ENCODE results near the gene EDEM1.
A peak's percentile ranks its signal among the peaks of the same experiment; 100 is the strongest.
"Not testable (repeated sequence)": the region's sequence is repeated elsewhere in the genome, so short reads cannot be mapped to it uniquely, and the experiment has no call there.

Gene EDEM1

DNA sequence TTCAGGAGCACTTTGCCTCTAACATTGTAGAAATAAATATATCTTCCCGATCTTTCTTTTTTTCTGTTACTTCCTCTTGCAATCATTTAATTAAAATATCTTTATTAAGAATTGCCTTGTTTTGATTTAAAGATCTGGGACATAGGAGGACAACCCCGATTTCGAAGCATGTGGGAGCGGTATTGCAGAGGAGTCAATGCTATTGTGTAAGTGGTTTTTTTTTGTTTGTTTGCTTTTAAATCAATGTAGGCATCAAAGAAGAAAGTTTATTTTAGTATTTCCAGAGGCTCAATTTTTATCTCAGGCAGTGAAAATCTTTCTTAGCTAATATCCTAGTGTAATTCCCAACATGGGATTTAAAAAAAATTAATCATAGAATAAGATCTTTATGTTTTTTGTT lies 15.5 kb upstream of the EDEM1 start:
- no peak for DNase-seq (ENCODE audit: low read depth in 3 of 3)

DNA sequence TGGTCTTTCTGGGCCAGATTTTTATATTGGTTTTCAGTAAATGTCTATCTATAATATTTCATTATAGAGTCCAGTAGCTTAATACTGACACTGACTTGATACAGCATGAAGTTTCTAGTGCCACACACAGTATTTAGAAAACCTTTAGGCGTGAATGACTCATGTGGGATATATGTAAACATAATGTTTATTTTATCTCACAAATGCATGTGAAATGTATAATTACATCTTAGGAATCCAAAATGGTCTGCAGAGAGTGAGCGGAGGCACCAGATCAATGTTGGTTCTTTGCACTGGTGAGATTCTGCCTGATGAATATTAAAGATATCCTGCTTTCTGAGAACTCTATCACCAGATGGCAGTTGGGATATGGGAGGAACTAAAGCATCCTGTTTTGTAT lies 8.5 kb upstream of the EDEM1 start:
- not testable (repeated sequence) for DNase-seq (ENCODE audit: low read depth in 3 of 3)

DNA sequence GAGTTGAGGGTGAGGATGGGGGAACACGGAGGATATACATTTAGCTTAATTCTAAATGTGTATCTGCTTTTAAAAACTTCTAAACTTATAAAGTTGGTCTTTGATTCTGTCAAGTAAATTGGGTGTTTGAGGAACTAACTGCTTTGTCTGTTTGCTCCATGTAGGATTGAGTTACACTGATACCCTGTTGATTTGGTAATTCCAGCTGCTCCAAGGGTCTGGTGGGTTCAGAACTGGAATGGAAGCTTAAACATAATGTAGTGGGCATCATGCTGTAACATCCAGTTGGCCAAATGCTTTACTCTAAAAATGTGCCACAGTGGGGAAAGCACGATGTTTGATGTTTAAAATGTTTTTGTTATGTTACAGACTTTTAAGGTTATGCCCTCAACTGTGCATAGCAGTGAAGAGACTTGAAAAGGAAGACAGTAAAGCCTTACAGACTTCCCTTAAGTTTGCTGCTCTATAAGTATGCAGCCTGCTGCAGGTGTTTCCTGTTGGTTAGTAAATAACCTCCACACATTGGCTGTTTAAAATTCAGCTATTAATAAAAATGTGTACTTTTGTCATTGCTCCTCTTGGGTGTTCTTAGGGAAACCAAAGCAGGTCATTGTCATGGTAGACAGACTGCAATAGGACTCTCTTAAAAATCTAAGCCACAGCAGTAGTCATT lies 5.9 kb upstream of the EDEM1 start:
- DNase-seq (ENCODE audit: low read depth in 3 of 3), result no peak

DNA sequence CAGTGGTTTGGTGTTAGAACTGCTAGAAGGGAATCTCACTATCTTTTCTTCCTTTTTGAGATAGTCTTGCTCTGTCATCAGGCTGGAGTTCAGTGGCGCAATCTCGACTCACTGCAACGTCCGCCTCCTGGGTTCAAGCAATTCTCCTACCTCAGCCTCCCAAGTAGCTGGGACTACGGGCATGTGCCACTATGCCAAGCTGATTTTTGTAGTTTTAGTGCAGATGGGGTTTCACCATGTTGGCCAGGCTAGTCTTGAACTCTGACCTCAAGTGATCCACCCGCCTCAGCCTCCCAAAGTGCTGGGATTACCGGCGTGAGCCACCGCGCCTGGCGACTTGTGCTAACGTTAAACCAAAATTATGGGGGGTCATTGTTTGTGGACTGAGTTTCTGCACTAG lies 3.8 kb upstream of the EDEM1 start:
- not testable (repeated sequence) for DNase-seq (ENCODE audit: low read depth in 3 of 3)

DNA sequence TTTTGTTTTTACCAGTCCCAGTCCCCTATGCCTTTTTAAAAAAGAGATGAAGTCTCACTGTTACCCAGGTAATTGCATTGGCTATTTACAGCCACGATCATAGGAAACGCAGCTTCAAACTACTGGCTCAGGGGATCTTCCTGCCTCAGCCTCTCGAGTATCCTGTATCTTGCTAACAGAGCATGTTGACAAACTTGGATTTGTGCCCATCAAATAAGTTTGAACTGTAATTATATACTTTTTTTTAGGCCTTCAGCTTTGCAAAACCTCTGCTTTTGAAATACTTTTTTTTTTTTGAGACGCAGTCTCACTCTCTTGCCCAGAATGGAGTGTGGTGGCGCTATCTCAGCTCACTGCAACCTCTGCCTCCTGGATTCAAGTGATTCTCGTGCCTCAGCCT lies 3.0 kb upstream of the EDEM1 start:
- no peak for DNase-seq (ENCODE audit: low read depth in 3 of 3)

DNA sequence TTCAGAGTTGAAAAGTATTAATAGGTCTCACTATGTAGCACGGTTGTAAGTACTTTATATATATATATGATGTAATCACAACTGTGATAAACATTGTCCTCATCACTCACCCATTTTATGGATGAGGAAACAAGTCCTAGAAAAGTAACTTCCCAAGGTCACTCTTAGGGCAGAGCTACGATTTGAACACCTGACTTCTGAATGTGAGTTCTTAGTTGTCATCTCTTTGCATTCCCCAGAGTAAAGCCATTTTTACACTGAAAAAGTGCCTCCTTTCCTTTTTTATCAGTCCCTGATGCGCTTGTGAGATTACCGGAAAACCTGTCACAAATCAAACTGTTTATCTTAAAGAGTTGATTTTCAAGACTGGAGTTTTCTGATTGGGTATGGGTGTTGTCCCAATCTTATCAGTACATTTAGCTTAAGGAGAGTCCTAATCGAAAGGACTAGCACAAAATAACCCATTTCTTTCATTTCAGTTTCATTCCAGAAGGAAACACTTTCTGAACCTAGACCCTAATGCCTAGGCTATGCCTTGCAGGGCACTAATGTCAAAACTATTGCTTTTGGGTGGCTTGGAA lies 2.3 kb upstream of the EDEM1 start:
- DNase-seq (ENCODE audit: low read depth in 3 of 3), result no peak

DNA sequence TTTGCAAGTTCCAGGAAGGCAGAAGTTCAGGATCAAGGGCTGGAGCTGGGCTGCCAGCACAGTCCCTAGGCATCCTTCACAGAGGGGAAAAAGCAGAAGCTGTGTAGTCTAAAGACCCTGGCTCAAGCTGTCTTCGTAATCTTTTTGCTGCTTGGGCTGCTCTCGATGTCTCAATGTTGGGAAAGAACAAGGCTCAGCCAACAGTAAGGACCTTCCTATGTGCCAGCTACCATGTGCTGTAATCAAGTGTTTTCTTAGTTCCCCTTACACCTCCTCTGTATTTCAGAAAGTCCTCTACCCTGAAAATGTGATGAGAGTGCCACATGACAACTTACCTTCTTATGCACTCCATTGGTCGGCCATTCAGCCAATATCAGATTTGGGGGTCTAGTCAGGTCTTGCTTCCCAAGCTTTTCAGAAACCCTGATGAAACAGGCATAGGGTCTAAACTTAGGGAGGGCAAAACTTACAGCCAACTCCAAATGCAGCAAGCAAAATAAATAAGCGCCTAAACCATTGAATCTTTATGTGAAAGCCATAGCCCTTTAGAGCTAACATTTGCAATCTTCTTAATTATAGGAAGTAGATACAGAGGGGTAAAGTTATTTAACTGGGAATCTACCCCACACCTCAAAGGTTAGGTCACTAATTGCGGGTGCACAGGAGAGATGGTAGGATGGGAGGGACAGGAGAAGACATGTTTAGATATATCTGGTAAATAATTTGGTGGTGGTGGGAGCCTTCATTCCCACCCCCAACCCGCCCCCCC lies 1.2 kb upstream of the EDEM1 start:
- no peak for DNase-seq (ENCODE audit: low read depth in 3 of 3)

DNA sequence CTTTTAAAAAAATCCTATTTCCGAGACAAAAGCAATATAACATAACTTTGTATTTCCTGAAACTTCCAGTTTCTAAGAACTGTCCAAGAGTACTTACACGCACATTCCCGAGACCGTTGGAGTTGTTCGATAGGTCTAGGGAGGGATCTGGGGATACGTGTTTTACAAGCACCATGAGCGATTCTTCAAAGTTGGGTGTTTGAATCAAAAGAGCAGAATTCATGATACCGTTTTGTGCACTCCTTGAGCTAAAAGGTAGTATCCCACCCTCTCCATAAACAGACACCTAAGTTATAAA lies 700 bp upstream of the EDEM1 start:
- no peak for DNase-seq (ENCODE audit: low read depth in 3 of 3)

DNA sequence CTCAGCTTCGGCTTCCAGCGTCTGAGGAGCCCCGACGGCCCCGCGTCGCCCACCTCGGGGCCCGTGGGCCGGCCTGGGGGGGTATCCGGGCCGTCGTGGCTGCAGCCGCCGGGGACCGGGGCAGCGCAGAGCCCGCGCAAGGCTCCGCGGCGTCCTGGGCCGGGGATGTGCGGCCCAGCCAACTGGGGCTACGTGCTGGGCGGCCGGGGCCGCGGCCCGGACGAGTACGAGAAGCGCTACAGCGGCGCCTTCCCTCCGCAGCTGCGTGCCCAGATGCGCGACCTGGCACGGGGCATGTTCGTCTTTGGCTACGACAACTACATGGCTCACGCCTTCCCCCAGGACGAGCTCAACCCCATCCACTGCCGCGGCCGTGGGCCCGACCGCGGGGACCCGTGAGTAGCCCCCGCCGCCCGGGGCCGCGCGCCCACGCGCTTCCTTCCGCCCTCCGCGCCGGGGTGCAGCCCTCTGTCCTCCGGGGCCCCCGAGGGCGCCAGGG lies 462 bp downstream of the EDEM1 start:
- DNase-seq (ENCODE audit: low read depth in 3 of 3), result peak in 1 of 3 experiments; percentile 37

DNA sequence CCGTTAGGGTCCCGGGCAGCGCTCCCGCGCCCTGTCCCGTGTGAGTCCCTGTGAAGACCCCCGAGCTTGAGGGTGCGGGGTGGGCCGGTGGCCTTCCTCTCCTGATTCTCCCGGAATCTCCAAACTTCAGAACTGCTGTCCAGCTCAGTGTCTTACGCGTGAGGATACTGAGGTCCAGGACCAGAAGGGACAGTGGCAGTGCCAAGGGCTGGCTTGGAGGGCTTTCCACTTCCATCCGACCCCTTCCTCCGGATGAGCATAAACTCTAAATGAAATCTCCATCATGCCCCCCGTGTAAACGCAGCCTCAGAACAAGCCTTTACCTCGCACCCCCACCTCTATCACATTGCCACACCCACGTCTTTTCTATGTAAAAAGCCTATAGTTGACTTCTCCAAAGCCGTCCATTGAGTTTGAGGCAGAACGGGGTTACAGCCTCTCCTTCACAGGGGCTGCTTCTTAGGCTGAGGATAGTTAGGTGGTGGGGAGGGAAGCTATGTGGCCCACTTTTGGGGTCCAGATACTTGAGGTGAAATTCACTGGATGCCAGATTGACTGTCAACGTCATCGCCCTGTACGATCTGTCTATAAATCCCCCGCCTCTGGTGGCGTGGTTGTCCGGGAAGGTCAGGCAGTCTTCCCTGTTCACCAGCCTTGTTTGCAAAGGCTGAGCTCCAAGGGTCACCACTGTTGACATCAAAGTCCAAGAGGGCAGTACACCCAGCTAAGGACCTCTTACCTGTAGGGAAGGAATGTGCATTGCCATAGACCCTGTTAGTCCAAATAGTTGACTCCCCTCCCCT lies 1.1 kb downstream of the EDEM1 start:
- DNase-seq (ENCODE audit: low read depth in 3 of 3), result peak in 2 of 3 experiments; percentile 34 to 43

DNA sequence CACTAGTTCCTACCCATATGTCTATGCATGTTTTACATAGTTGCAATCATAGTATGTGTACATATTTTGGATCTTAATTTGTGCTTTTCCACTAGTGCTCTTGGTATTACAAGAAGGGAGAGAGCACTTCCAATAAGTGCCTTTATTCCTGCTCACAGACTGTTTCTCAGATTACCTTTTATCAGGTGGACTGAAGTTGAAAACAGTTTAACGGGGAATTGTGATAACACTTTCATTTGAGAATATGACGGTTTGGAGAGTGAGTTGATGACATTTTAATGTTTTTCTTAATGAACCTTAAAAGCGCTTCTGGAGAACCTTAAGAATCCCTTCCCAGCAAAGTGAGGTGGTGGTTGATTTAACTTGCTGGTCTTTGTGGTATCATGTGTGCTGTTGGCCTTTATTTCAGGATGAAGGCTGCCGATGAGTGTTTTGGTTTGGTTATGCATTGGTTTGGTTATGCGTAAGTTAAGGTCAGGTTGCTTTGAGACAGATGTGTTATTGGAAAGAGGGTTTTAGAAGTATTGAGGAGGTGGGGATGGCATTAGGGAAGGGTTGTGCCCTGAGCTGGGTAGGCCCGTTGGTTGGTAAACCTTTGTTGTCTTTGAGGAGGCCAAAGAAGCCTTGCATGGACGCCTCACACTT lies 2.8 kb downstream of the EDEM1 start:
- no peak for DNase-seq (ENCODE audit: low read depth in 3 of 3)

DNA sequence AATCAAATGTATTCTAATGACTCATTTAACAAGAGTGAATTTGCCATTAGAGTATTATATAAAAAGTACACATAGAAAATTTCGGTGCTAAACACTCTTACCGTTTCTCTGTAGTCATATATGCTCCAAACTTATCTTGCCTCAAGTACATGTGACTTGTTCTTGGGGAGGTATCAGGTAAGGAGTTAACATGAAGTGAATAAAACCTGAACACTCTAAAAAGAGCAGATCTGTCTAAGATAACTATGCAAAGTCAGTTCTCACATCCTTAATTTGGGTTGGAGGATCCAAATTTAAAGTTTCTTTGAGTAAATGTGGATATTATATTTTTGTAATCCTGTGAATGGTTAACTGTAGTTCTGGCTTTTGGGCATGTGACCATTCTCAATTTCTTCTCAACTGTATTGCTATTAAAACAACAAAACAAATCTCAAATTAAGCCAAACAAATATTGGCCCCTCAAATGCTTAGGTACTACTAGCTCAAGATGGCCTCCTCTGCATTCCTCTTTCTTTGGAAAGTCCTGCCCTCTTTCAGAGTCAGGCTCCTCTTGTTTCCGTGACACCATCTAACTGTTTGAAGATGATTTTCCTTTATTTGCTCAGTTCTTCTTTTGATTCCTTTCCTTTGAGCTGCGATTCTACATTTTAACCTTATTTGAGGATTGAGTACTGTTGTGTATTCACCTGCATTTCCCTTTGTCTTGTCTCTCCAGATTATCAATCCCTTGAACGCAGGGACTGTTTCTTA lies 4.2 kb downstream of the EDEM1 start:
- no peak for DNase-seq (ENCODE audit: low read depth in 3 of 3)

DNA sequence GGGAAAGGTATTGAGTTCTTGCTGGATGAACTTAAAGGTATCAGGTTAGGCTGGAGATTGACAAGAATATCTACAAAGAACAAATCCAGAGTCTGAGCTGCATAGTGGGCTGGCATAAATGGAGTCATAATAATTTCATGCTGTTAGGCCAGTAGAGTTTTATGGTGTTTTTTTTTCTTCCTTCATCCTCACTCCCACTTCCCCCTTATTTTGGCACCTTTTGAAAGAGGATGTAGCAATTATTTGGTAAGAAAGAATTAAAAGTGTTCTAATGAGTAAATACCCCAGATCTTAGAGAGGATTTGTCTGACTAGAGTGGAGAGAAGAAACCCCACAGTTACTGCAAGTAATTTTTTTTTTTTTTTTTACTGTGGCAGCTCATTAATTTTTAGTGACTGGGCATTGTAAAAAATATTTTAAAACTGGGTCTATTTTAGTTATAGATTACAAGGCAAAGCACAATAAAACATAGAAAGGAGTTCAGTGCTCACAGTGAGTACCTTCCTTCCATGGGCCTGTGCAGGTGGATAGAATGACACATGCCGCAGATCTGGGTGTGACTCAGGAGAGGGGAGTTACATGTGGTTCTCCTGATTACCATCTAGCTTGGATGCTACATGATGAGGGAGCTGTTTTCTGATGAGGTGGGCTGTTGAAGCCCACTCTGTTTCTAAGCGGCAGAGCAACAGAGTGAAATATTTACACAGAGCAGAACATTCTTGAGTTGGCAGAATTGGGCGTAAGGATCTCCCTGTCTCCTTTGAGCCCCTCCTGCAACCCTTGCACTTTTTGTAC lies 5.3 kb downstream of the EDEM1 start:
- DNase-seq (ENCODE audit: low read depth in 3 of 3), result peak in 1 of 3 experiments; percentile 44

DNA sequence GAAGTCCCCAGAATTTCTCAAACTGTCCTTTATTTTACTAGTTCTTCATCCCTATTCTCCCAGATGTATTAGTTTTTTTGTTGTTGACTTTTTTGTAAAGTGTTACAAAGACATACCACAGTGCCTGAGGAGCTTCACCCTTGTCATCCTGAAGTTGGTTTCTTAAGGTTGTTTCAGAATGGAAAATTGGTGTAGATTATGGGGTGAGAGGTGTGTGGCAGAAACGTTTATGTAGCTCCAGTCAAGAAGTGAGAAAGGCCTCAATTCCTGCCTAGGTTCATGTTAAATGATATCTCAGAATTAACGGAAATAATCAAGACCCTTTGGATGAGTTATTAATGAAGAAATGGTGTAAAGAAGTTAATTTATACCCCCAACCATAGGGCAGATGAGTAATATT lies 6.8 kb downstream of the EDEM1 start:
- no peak for DNase-seq (ENCODE audit: low read depth in 3 of 3)

DNA sequence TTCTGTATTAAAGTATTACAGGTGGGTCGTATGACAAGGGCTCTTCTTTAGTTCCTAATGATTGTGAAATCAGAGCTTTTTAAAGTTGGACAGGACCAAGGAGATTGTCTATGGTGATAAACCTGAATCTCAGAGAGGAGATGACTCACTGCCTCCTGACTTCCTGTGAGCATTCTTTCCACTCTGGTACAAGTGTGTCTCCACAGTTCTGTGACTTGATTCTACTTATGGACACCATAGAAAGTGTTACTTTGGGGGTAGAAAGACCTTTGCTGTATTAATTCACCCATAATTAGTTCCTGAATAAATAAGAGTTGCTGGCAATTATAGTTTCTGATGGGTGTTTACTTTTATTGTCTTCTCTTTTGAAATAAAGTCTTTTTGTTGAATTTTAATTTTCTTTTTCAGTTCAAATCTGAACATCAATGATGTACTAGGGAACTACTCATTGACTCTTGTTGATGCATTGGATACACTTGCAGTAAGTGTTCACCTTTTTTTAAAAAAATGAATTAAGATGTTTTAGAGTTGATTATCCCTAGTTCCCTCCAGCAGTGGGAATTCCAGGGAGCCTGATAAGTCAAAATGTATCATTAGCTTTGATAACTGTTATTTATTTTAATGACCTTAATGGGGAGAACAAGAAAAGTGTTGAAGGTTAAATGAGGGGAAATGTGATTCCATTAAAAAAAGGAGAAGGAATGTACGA lies 7.4 kb downstream of the EDEM1 start:
- DNase-seq (ENCODE audit: low read depth in 3 of 3), result no peak

DNA sequence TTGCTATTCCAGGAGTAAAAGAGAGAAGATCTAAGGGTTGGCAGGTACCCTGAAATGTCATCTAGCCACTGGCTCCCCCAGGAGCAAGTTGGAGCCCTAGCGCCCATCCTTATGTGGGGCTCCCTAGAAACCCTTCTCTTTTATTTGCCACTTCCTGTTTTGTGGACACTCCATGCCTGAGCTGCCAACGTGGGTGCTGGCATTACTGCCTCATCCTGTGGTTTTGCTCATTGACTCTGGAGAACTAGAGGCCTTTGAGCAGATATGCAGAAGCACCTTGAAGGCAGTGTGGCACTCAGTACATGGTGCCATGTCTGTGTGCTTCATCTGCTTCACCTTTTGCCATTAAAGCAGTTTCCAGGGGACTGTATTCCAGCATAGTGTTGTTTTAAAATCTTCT lies 8.1 kb downstream of the EDEM1 start:
- DNase-seq (ENCODE audit: low read depth in 3 of 3), result no peak

DNA sequence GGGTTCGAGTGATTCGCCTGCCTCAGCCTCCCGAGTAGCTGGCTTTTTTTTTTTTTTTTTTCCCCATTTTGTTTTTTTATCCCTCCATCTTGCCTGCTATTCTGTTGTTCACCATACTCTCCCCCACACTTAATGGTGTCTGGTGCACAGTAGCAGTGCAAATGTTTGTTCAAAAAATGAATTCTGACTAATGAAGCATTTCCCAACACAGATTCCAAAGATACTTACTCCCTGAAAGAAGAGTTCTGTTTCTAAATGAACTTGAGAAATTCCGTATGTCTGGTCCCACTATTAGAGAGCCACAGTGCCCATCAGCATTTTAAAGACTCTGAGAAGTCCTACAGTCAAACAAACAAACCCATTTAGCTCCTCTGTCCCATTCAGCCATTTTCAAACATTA lies 9.5 kb downstream of the EDEM1 start:
- no peak for DNase-seq (ENCODE audit: low read depth in 3 of 3)

DNA sequence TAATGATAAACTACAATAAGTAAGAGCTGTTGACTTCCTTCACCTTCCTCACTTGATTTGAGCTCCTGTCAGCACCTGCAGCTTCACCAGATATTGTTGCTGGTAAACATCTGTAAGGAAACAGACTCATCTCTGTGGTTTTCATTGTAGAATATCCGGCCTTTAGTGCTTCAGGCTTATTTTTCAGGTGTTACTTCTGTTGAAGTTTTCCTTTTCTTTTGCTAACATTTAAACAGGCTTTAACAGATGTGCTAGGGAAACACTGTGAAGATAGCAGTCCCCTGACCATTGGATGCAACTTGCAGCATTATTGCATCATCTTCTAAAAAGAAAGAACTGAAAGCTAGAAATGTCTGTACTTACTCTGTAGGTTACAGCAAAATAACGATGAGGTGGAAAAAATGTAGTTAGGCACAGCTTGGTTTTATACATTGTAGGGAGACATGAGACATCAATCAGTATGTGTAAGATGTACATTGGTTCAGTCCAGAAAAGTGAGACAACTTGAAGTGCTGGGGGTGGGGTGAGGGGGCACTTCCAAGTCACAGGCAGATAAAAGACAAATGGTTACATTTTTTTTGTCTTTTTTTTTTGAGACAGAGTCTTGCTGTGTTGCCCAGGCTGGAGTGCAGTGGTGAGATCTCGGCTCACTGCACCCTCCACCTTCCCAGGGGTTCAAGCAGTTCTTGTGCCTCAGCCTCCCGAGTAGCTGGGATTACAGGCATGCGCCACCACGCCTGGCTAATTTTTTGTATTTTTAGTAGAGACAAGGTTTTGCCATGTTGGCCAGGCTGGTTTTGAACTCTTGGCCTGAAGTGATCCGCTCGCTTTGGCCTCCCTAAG lies 10.2 kb downstream of the EDEM1 start:
- DNase-seq (ENCODE audit: low read depth in 3 of 3), result peak in 1 of 3 experiments; percentile 37

DNA sequence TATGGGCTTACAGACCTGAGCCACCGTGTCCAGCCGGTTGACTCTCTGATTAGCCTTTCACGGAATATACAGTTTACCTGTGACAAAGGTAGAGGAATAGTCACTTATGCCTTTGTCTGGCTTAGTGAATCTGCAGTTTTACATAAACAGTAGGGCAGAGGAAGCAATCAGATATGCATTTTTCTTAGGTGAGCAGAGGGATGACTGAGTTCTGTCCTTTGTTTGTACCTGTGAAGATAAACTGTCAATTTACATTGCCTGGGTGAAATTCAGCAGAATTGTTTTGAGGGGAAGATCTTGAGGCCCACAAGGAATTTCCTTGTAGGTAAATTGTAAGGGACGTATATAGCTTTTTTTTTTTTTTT lies 10.8 kb downstream of the EDEM1 start:
- DNase-seq (ENCODE audit: low read depth in 3 of 3), result no peak
